ENCODE results near the gene KIFC3. TPM values are rescaled to one million over a fixed set of nuclear protein-coding genes. Genes with fewer than 3 reads are reported as not detected.
A peak's percentile ranks its signal among the peaks of the same experiment; 100 is the strongest.

The KIFC3 gene
- total RNA-seq, 1 donor: 40.5 TPM

- no peaks in the 10 kb centered on the region for H3K27me3 ChIP-seq (ENCODE audit: insufficient read depth, low read length)
- TF ChIP-seq CTCF (IDR thresholded peaks at IDR 0.05; ENCODE audit: extremely low read depth, low read depth, low read length): peak; percentile 24
- peaks cover 13% of the 10 kb centered on the region for H3K4me1 ChIP-seq (ENCODE audit: insufficient read depth, low read length)
- H2AFZ ChIP-seq (ENCODE audit: low read length): peak overlapping the region; percentile 69
- DNase-seq (ENCODE audit: insufficient read length, low spot score, missing footprints): peak; percentile 95
- peaks cover 12% of the 10 kb centered on the region for H3K79me2 ChIP-seq (ENCODE audit: insufficient read depth, low read length)
- H3K36me3 ChIP-seq (ENCODE audit: insufficient read depth, low read length): no peaks in the 10 kb centered on the region
- peak overlapping the region; percentile 89 for H3K4me3 ChIP-seq (ENCODE audit: insufficient read depth, low read length)
- H3K9me3 ChIP-seq (ENCODE audit: low read depth, low read length): peaks cover 2% of the 10 kb centered on the region
- H4K20me1 ChIP-seq (ENCODE audit: insufficient read depth, low read length): no peaks in the 10 kb centered on the region
- peak overlapping the region; percentile 96 for H3K4me2 ChIP-seq (ENCODE audit: insufficient read depth, low read length)
- H3K27ac ChIP-seq (ENCODE audit: low read depth, low read length): peak overlapping the region; percentile 99
These were observed 65.6 kb downstream of the KIFC3 start for GRCh38 chr16:57736419-57737351.

- H3K9me3 ChIP-seq (ENCODE audit: low read depth, low read length): peaks cover 2% of the 10 kb centered on the region
- H3K4me2 ChIP-seq (ENCODE audit: insufficient read depth, low read length): peak within 1 kb of the TSS; percentile 96
- H2AFZ ChIP-seq (ENCODE audit: low read length): peak within 1 kb of the TSS; percentile 81
- no peak for TF ChIP-seq CTCF (IDR thresholded peaks at IDR 0.05; ENCODE audit: extremely low read depth, low read depth, low read length)
- no peaks in the 10 kb centered on the region for H3K27me3 ChIP-seq (ENCODE audit: insufficient read depth, low read length)
- peak within 1 kb of the TSS; percentile 99 for H3K27ac ChIP-seq (ENCODE audit: low read depth, low read length)
- H4K20me1 ChIP-seq (ENCODE audit: insufficient read depth, low read length): no peaks in the 10 kb centered on the region
- H3K4me3 ChIP-seq (ENCODE audit: insufficient read depth, low read length): peak within 1 kb of the TSS; percentile 89
- H3K79me2 ChIP-seq (ENCODE audit: insufficient read depth, low read length): peaks cover 12% of the 10 kb centered on the region
- peaks cover 13% of the 10 kb centered on the region for H3K4me1 ChIP-seq (ENCODE audit: insufficient read depth, low read length)
- peak; percentile 72 for DNase-seq (ENCODE audit: insufficient read length, low spot score, missing footprints)
- H3K36me3 ChIP-seq (ENCODE audit: insufficient read depth, low read length): no peaks in the 10 kb centered on the region
These were observed 66.4 kb downstream of the KIFC3 start, which contains the start of gene KATNB1 for GRCh38 chr16:57735755-57736418. Gene KATNB1 (plus strand): TSS chr16:57735770. CDS start chr16:57737244, 1,474 bp downstream.

- TF ChIP-seq CTCF (IDR thresholded peaks at IDR 0.05; ENCODE audit: extremely low read depth, low read depth, low read length): no peak
- H3K4me2 ChIP-seq (ENCODE audit: insufficient read depth, low read length): peak overlapping the region; percentile 96
- no peaks in the 10 kb centered on the region for H3K27me3 ChIP-seq (ENCODE audit: insufficient read depth, low read length)
- H3K36me3 ChIP-seq (ENCODE audit: insufficient read depth, low read length): no peaks in the 10 kb centered on the region
- H4K20me1 ChIP-seq (ENCODE audit: insufficient read depth, low read length): no peaks in the 10 kb centered on the region
- H3K9me3 ChIP-seq (ENCODE audit: low read depth, low read length): peaks cover 2% of the 10 kb centered on the region
- peaks cover 13% of the 10 kb centered on the region for H3K4me1 ChIP-seq (ENCODE audit: insufficient read depth, low read length)
- DNase-seq (ENCODE audit: insufficient read length, low spot score, missing footprints): peak; percentile 99
- H3K27ac ChIP-seq (ENCODE audit: low read depth, low read length): peak overlapping the region; percentile 99
- peak overlapping the region; percentile 89 for H3K4me3 ChIP-seq (ENCODE audit: insufficient read depth, low read length)
- peaks cover 12% of the 10 kb centered on the region for H3K79me2 ChIP-seq (ENCODE audit: insufficient read depth, low read length)
- peak overlapping the region; percentile 81 for H2AFZ ChIP-seq (ENCODE audit: low read length)
These were observed 67.2 kb downstream of the KIFC3 start for GRCh38 chr16:57734925-57735754.

Data from osteoblast (primary cell).